GM18502 (cell line): ENCODE measurements around the gene REV3L.

ENCODE experiments used
- ATAC-seq: cut with Tn5 transposase; IDR thresholded peaks from one replicate; pipeline ENCODE4 v1.9.1; 2021; ENCODE audit warnings: mild to moderate bottlenecking; ENCODE audit not compliant: unreplicated experiment, poor library complexity

REV3L gene

GRCh38 chr6:111472933-111473435 lies 10.0 kb downstream of the REV3L start:
- no peak for ATAC-seq

- no peak for ATAC-seq
Observed at GRCh38 chr6:111471958-111472357, 11.1 kb downstream of the REV3L start.

GRCh38 chr6:111471533-111471932 lies 11.5 kb downstream of the REV3L start:
- no peak for ATAC-seq

GRCh38 chr6:111470991-111471390 lies 12.0 kb downstream of the REV3L start:
- ATAC-seq, result no peak

- ATAC-seq, result no peak
Observed at GRCh38 chr6:111469543-111469942, 13.5 kb downstream of the REV3L start.

GRCh38 chr6:111468329-111469012 lies 14.5 kb downstream of the REV3L start:
- no peak for ATAC-seq

- no peak for ATAC-seq
Observed at GRCh38 chr6:111464184-111464583, 18.8 kb downstream of the REV3L start.

GRCh38 chr6:111462770-111463391 lies 20.1 kb downstream of the REV3L start:
- no peak for ATAC-seq

- no peak for ATAC-seq
Observed at GRCh38 chr6:111461860-111462259, 21.2 kb downstream of the REV3L start.

GRCh38 chr6:111458670-111459232 lies 24.3 kb downstream of the REV3L start:
- no peak for ATAC-seq

- no peak for ATAC-seq
Observed at GRCh38 chr6:111456208-111456607, 26.8 kb downstream of the REV3L start.

- ATAC-seq, result no peak
Observed at GRCh38 chr6:111450636-111451035, 32.4 kb downstream of the REV3L start.

GRCh38 chr6:111450087-111450486 lies 32.9 kb downstream of the REV3L start:
- no peak for ATAC-seq

GRCh38 chr6:111449129-111449528 lies 33.9 kb downstream of the REV3L start:
- no peak for ATAC-seq

- no peak for ATAC-seq
Observed at GRCh38 chr6:111447051-111447450, 36.0 kb downstream of the REV3L start.

- ATAC-seq, result no peak
Observed at GRCh38 chr6:111445861-111446267, 37.2 kb downstream of the REV3L start.

- no peak for ATAC-seq
Observed at GRCh38 chr6:111444794-111445193, 38.2 kb downstream of the REV3L start.

GRCh38 chr6:111441678-111442243 lies 41.3 kb downstream of the REV3L start:
- ATAC-seq, result no peak

- no peak for ATAC-seq
Observed at GRCh38 chr6:111439171-111439570, 43.8 kb downstream of the REV3L start.

- ATAC-seq, result no peak
Observed at GRCh38 chr6:111437573-111437972, 45.4 kb downstream of the REV3L start.

GRCh38 chr6:111432511-111432910 lies 50.5 kb downstream of the REV3L start:
- ATAC-seq, result no peak
